Astrocyte (in vitro differentiated cells and primary cell): ENCODE results near the gene SIRT5.

Source experiments
- EZH2 ChIP-seq: IDR thresholded peaks from 2 replicates; pipeline ENCODE4 v1.6.1; 2012; ENCODE audit warnings: mild to moderate bottlenecking, low read length, inconsistent platforms; ENCODE audit not compliant: insufficient read depth
- TF ChIP-seq, protein P1 (sequence below): IDR thresholded peaks from 2 replicates; pipeline ENCODE4 v1.5.1; 2011; ENCODE audit warnings: low read depth, mild to moderate bottlenecking, inconsistent platforms, low read length, moderate library complexity; ENCODE audit not compliant: insufficient read depth

DNA sequence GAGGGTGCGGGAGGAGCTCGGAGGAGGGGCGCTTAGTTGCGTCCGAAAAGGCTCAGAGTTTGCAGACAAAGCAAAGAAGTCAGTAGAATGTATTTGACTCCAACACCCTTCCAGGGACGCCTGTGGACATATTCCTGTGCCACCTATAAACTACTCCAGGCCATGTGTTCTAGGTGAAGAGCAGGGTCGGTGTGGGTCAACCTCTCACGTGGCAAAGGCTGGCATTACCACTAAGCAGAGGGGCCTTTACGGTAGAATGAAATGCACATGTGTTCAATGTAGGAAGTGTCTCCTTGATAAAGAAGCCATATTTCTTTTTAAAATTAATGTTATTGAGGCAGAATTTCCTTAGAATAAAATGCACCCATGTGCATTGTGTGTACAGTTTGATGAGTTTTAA lies 15.4 kb downstream of the SIRT5 start:
- TF ChIP-seq, protein P1, sequence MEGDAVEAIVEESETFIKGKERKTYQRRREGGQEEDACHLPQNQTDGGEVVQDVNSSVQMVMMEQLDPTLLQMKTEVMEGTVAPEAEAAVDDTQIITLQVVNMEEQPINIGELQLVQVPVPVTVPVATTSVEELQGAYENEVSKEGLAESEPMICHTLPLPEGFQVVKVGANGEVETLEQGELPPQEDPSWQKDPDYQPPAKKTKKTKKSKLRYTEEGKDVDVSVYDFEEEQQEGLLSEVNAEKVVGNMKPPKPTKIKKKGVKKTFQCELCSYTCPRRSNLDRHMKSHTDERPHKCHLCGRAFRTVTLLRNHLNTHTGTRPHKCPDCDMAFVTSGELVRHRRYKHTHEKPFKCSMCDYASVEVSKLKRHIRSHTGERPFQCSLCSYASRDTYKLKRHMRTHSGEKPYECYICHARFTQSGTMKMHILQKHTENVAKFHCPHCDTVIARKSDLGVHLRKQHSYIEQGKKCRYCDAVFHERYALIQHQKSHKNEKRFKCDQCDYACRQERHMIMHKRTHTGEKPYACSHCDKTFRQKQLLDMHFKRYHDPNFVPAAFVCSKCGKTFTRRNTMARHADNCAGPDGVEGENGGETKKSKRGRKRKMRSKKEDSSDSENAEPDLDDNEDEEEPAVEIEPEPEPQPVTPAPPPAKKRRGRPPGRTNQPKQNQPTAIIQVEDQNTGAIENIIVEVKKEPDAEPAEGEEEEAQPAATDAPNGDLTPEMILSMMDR: no peak
- no peak for TF ChIP-seq EZH2
